Measurements from ENCODE around the gene NLGN2.

The NLGN2 gene

GRCh38 chr17:7466639-7467341 lies 59.1 kb downstream of the NLGN2 start:
- DNase-seq: no peak

DNA sequence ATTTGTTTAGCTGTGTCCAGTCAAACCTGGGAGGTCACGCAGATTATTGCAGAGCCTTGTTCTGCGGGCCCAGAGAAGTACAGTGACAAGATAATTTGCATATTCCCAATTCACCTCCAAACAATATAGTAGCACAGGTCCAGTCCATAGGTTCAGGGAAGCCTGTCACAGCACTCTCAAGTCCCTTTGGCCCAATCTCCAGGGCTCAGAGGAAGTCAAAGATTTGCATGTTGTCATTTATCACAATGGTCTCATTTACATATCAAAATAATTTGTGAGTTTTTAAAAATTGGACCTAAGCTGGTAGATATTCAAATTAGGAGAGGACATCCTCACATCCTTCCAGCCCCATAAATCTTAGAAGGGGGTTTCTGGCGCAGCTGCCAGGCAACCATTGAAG lies 59.9 kb downstream of the NLGN2 start:
- no peak for DNase-seq

GRCh38 chr17:7468290-7468689 lies 60.6 kb downstream of the NLGN2 start:
- no peak for DNase-seq

DNA sequence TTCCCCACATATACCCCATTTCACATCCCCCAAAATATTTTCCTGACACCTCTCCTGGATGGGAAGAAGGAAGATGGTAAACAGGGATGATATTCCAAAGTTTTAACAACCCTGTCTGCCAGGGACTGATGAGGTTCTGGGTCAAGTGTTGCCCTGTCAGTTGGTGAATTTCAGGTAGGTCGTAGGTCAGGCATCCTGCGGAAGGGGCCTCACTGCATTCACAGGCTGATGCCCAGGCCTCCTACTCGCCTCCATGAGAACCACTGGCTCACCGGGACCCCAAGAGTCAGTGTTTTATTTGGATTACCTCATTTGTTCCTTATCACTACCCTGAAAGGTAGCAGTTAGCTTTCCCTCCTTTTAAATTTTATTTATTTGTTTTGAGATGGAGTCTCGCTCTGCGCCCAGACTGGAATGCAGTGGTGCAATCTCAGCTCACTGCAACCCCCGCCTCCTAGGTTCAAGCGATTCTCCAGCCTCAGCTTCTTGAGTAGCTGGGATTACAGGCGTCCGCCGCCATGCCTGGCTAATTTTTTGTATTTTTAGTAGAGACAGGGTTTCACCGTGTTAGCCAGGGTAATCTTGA lies 61.3 kb downstream of the NLGN2 start:
- DNase-seq: no peak

Measured in activated T-cell treated with anti-CD3 and anti-CD28 coated beads, Interleukin-2, amount 50 U/mL, for 48 hours (primary cell).